Measurements from ENCODE around the gene PDCD1LG2.
"Not testable (repeated sequence)": the region's sequence is repeated elsewhere in the genome, so short reads cannot be mapped to it uniquely, and the experiment has no call there.

PDCD1LG2 gene

GRCh38 chr9:5561828-5562488 is 51.6 kb downstream of the PDCD1LG2 start:
- FAIRE-seq: no peak
- no peak for DNase-seq (ENCODE audit: extremely low spot score, insufficient read length, low read depth)

DNA sequence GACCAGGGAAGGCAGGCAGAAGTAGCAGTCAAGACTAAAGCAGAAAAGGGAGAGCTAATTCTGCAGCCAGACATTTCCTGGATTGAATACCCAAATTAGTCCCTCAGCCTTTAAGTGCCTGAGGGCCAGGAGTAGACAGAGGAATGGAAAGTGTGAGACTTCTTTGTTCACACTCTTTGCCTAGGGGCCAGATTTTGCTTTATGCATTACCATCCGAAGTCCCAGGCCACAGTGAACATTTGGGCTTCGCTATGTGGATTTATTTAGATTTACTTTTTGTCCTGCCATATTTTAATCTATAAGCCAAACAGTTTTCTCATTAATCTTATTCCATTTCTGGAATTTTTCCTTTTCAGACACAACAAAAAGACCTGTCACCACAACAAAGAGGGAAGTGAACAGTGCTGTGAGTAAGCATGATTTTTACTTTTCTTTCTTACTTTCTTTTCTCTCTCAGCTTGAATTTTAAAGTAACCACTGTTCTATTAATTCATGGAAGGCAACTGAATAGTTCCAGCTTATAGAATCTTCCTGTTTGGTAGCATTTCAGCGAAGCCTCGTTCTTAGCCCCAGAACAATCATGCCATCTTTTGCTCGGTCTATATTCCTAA is 52.6 kb downstream of the PDCD1LG2 start:
- FAIRE-seq (peak; percentile 74), DNase-seq (ENCODE audit: extremely low spot score, insufficient read length, low read depth) (no peak)

GRCh38 chr9:5563417-5563815 is 53.1 kb downstream of the PDCD1LG2 start:
- DNase-seq (ENCODE audit: extremely low spot score, insufficient read length, low read depth) (no peak), FAIRE-seq (peak; percentile 42)

DNA sequence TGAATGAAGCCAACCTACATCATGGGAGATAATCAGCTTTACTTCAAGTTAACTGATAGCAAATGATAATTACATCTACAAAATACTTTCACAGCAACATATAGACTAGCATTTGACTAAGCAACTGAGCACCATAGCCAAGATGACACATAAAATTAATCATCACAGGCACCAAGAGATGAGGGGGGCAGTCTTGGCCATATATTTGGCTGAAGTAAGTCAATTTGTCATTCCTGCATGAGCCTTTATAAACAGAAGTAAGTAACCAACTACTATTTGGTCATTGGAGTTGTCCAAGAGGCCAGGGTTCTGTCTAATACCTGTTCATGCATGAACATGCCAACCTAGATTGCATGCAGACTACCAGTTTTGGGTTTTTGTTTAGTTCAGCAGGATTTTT is 53.6 kb downstream of the PDCD1LG2 start:
- FAIRE-seq: no peak
- no peak for DNase-seq (ENCODE audit: extremely low spot score, insufficient read length, low read depth)

- FAIRE-seq: peak; percentile 96
- no peak for DNase-seq (ENCODE audit: extremely low spot score, insufficient read length, low read depth)
Measured at GRCh38 chr9:5566054-5566618, 55.8 kb downstream of the PDCD1LG2 start.

DNA sequence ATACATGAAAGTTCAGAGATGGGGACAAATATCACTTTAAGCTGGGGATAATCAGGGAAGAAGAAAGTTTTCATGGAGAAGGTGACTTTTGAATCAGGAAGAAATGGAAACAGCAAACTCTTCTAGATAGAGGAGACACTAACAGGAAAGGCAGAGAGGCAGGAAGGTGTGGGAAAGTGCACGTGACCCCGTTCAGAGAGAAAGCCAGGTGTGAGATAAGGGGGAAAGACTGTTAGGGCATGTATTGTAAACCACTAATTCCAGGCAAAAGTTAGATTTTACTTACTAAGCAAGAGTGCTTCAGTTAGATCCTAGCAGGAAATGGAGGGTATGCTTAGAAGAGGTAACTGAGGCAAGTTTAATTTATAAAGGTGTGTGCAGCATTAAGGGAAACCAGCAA is 58.5 kb downstream of the PDCD1LG2 start:
- no peak for FAIRE-seq
- no peak for DNase-seq (ENCODE audit: extremely low spot score, insufficient read length, low read depth)

GRCh38 chr9:5569409-5569808 is 59.1 kb downstream of the PDCD1LG2 start:
- peak; percentile 67 for FAIRE-seq
- DNase-seq (ENCODE audit: extremely low spot score, insufficient read length, low read depth): no peak

- FAIRE-seq (no peak), DNase-seq (ENCODE audit: extremely low spot score, insufficient read length, low read depth) (no peak)
Measured at GRCh38 chr9:5569891-5570290, 59.6 kb downstream of the PDCD1LG2 start.

GRCh38 chr9:5571629-5572232 is 61.4 kb downstream of the PDCD1LG2 start:
- peak; percentile 76 for FAIRE-seq

DNA sequence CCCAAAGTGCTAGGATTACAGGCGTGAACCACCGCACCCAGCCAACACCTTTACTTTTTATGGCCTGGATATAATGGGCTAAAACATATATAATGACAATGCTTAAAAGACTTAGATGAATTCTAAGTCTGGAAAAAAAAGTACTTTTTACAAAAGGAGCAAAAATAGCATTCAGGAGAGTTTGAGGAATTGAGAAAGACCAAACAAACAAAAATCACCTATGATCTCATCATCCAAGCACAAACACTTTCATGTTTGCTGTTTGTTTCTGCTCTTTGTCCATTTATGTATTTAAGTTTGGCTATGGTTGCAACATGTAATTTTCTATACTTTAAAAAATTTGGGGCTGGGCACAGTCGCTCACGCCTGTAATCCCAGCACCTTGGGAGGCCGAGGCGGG is 63.8 kb downstream of the PDCD1LG2 start:
- FAIRE-seq: peak; percentile 48
- no peak for DNase-seq (ENCODE audit: extremely low spot score, insufficient read length, low read depth)

More at GRCh38 chr9:5571629-5572232, 61.4 kb downstream of the PDCD1LG2 start:
- no peak for DNase-seq (ENCODE audit: extremely low spot score, insufficient read length, low read depth)

DNA sequence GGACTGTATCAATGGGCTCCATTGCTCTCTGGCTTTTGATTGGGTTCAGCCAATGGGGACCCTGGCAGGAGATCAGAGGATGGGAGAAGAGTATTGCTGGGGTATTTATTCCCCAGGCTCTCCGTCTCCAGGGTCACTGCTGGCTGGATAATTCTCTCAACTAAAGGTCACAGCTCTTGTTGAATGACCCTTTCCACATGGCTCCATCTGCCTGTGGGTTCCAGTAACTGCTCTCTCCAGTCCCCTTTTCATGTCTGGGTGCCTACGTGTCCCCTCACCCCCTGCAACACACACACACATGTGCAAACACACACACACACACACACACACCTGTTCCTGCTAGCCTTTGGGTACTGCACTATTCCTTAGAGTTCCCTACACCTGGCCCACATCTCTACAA is 64.7 kb downstream of the PDCD1LG2 start:
- no peak for DNase-seq (ENCODE audit: extremely low spot score, insufficient read length, low read depth)
- FAIRE-seq: peak; percentile 73

- DNase-seq (ENCODE audit: extremely low spot score, insufficient read length, low read depth): no peak
- no peak for FAIRE-seq
Measured at GRCh38 chr9:5577225-5577624, 66.9 kb downstream of the PDCD1LG2 start.

- FAIRE-seq (peak; percentile 83), DNase-seq (ENCODE audit: extremely low spot score, insufficient read length, low read depth) (no peak)
Measured at GRCh38 chr9:5578018-5578697, 67.8 kb downstream of the PDCD1LG2 start.

DNA sequence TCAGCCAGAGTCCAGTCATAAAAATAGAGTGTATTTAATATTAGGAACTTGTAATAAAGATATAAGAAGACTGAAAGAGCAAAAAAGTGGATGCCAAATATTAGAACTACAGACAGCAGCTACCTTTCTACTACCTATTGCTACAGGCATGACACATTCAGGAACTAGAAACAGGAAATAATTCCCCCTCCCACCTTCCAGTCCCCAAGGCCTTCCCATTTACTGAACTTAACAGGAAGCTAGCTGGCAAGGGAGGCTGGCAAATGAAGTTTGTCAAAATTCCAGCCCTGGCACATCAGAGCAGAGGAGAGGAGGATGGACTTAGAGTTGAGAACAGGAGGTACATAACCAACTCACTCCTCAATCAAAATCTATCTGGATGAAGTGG is 68.4 kb downstream of the PDCD1LG2 start:
- DNase-seq (ENCODE audit: extremely low spot score, insufficient read length, low read depth): no peak
- FAIRE-seq: peak; percentile 35

DNA sequence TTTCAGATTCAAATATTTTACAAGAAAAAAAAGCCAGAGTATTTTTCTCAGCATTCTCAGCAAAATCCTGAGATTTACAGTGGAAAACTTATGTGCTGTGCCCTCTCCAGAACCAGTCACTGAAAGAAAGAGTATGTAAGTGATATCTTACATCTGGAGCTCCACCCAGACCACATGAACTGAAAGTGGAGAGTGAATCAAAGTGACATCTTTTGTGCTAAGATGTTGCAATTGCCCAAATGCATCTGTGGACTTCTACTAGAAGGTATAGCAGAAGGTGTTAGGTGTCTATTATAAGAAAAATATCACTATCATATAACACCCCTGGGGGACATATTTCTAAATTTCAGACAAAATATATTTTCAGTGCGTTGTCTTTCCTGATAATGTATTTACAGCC is 69.5 kb downstream of the PDCD1LG2 start:
- FAIRE-seq: no peak
- DNase-seq (ENCODE audit: extremely low spot score, insufficient read length, low read depth): no peak

- DNase-seq (ENCODE audit: extremely low spot score, insufficient read length, low read depth): no peak
- peak; percentile 69 for FAIRE-seq
Measured at GRCh38 chr9:5580650-5581049, 70.3 kb downstream of the PDCD1LG2 start.

GRCh38 chr9:5581706-5582105 is 71.4 kb downstream of the PDCD1LG2 start:
- not testable (repeated sequence) for FAIRE-seq; DNase-seq (ENCODE audit: extremely low spot score, insufficient read length, low read depth)

- peak; percentile 97 for FAIRE-seq
Measured at GRCh38 chr9:5582835-5583195, 72.5 kb downstream of the PDCD1LG2 start.

DNA sequence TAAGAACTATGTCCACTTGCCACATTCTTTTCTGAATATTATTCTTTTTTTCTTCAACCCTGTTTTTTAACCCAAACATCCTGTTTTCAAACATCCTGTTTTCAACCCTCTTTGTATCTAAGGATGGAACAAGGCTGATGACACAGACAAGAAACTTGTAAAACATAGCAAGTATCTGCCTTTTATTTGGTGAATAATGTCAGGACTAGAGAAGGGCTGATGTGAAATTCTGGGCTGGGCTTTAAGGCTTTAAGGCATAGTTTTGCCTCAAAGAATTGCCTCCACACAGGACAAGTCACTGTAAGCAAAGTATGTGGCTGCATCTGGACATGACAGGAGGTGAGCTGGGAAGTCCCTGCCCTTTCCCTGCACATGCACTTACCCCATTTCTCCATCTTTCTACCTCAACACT is 76.1 kb downstream of the PDCD1LG2 start:
- peak; percentile 91 for FAIRE-seq
- no peak for DNase-seq (ENCODE audit: extremely low spot score, insufficient read length, low read depth)

More at GRCh38 chr9:5582835-5583195, 72.5 kb downstream of the PDCD1LG2 start:
- no peak for DNase-seq (ENCODE audit: extremely low spot score, insufficient read length, low read depth)

GRCh38 chr9:5587024-5587423 is 76.7 kb downstream of the PDCD1LG2 start:
- DNase-seq (ENCODE audit: extremely low spot score, insufficient read length, low read depth) (no peak), FAIRE-seq (no peak)

DNA sequence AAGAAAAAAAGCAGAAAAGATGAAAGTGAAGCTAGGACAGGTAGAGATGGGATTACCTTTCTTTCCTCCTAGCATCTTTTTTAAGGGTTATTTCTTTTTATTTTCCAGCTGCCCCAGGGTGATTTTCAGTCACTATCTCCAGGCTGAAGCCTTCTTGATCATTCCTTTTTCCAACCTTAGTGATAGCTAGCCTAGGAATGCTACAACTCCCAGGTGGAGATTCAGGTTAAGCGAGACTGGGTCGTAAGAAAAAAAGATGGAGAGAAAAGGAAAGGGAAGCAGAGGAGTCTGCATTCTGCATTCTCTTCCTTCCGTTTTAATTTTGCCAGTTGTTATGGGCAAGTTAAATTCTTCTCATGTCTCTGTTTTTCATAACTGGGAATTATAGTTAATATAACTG is 81.9 kb downstream of the PDCD1LG2 start:
- DNase-seq (ENCODE audit: extremely low spot score, insufficient read length, low read depth): no peak
- no peak for FAIRE-seq

All from GM18507 (cell line).